Retinal pigment epithelial cell (primary cell): ENCODE measurements around the gene FSHR.
A peak's percentile ranks its signal among the peaks of the same experiment; 100 is the strongest.

ENCODE experiments used
- DNase-seq: peaks from one replicate; pipeline ENCODE4 v3.0.0-alpha.2; 2010; ENCODE audit warnings: low read depth
- H3K4me3 ChIP-seq: 2 replicates; pipeline ENCODE4 v1.5.1; 2011; ENCODE audit warnings: mild to moderate bottlenecking, low read length, control low read depth, moderate library complexity
- CTCF ChIP-seq: conservative IDR thresholded peaks from 2 replicates; pipeline ENCODE4 v1.5.1; 2011; ENCODE audit warnings: low read depth, low read length, control low read depth, inconsistent platforms

Gene FSHR

GRCh38 chr2:48946449-48947048, 207.8 kb downstream of the FSHR start:
- DNase-seq, result no peak
- TF ChIP-seq CTCF, result peak; percentile 78
- H3K4me3 ChIP-seq, result no peak overlapping the region

GRCh38 chr2:48944956-48945355, 209.4 kb downstream of the FSHR start:
- no peak for DNase-seq
- H3K4me3 ChIP-seq, result no peak overlapping the region
- no peak for TF ChIP-seq CTCF

- H3K4me3 ChIP-seq, result no peak overlapping the region
- TF ChIP-seq CTCF, result no peak
- DNase-seq, result no peak
These were observed 210.9 kb downstream of the FSHR start for GRCh38 chr2:48943436-48943835.

GRCh38 chr2:48941908-48942307, 212.4 kb downstream of the FSHR start:
- H3K4me3 ChIP-seq, result no peak overlapping the region
- no peak for TF ChIP-seq CTCF
- DNase-seq, result no peak

- no peak overlapping the region for H3K4me3 ChIP-seq
- TF ChIP-seq CTCF, result no peak
- no peak for DNase-seq
These were observed 212.9 kb downstream of the FSHR start for GRCh38 chr2:48941456-48941855.

- DNase-seq, result no peak
- no peak for TF ChIP-seq CTCF
- no peak overlapping the region for H3K4me3 ChIP-seq
These were observed 213.7 kb downstream of the FSHR start for GRCh38 chr2:48940606-48941005.

- no peak for DNase-seq
- no peak overlapping the region for H3K4me3 ChIP-seq
- TF ChIP-seq CTCF, result no peak
These were observed 215.1 kb downstream of the FSHR start for GRCh38 chr2:48939232-48939631.
